GM12878 (cell line): Measurements from ENCODE around the gene FAM221A. TPM values are rescaled to one million over a fixed set of nuclear protein-coding genes. Genes with fewer than 3 reads are reported as not detected.

Experiments used
- ATAC-seq: fragments of 200-7000 bp; cut with Tn5 transposase; 3 replicates; pipeline ENCODE4 v1.9.1; 2020; ENCODE audit warnings: mild to moderate bottlenecking, moderate library complexity
- BruUV-seq: library from RNA; stranded (reverse); fragments of 400-500 nt; replicated peaks from 2 replicates; lab custom pipeline; 2021; lab: Mats Ljungman, UMichigan
- CTCF ChIA-PET: fragments of 300-600 bp; sonication (Branson Sonifier 250); formaldehyde crosslinking; extraction: SDS; loops from one replicate; lab custom pipeline; 2021; ENCODE audit warnings: inconsistent platforms; lab: Yijun Ruan, JAX
- POLR2A ChIA-PET: fragments of 350-600 bp; formaldehyde crosslinking; extraction: SDS; loops from one replicate; lab custom pipeline; 2021; ENCODE audit warnings: inconsistent platforms; lab: Charles Lee
- RAD21 ChIA-PET: fragments of 300-600 bp; sonication (Branson Sonifier 250); formaldehyde crosslinking; loops from one replicate; lab custom pipeline; 2023; ENCODE audit warnings: antibody characterized with exemption; ENCODE audit not compliant: unreplicated experiment; lab: Charles Lee
- SMC1A ChIA-PET: fragments of 300-600 bp; sonication (Branson Sonifier 250); formaldehyde crosslinking; loops from one replicate; lab custom pipeline; 2023; ENCODE audit not compliant: unreplicated experiment, uncharacterized antibody; lab: Charles Lee
- DNase-seq: peaks from one replicate; pipeline ENCODE4 v3.0.0-alpha.2; 2011; ENCODE audit warnings: low read depth, low spot score
- FAIRE-seq: peaks from 3 replicates; lab custom pipeline; 2011; peaks lifted over from hg19 to GRCh38; lab: Jason Lieb, UNC
- H2AFZ ChIP-seq: 2 replicates; pipeline ENCODE4 v1.6.0; 2011; ENCODE audit warnings: low read depth, low read length, control low read depth; ENCODE audit not compliant: control insufficient read depth
- H3K27ac ChIP-seq: 2 replicates; pipeline ENCODE4 v1.5.1; 2011; ENCODE audit warnings: control low read depth; ENCODE audit not compliant: control insufficient read depth, insufficient read depth
- H3K27me3 ChIP-seq, 2 experiments: replicated peaks in 1 of 2; 2 replicates each; pipeline versions ENCODE4 v1.6.0 to v1.6.1; 2011; ENCODE audit warnings: low read length in 1 of 2; ENCODE audit not compliant: control insufficient read depth in 2 of 2, insufficient read depth in 2 of 2
- H3K36me3 ChIP-seq, 2 experiments: 2 replicates each; pipeline ENCODE4 v1.5.1; 2011; ENCODE audit warnings: low read length in 1 of 2; ENCODE audit not compliant: control insufficient read depth in 2 of 2, insufficient read depth in 2 of 2
- H3K4me1 ChIP-seq: 2 replicates; pipeline ENCODE4 v1.6.1; 2011; ENCODE audit warnings: mild to moderate bottlenecking, low read length, moderate library complexity, mixed read lengths; ENCODE audit not compliant: control insufficient read depth, insufficient read depth
- H3K4me2 ChIP-seq: 2 replicates; pipeline ENCODE4 v1.6.0; 2011; ENCODE audit warnings: control low read depth; ENCODE audit not compliant: control insufficient read depth, insufficient read depth
- H3K4me3 ChIP-seq: fragments of 200-600 bp; sonication (generic); 2 replicates; pipeline ENCODE4 v1.5.1; 2016
- H3K79me2 ChIP-seq: 2 replicates; pipeline ENCODE4 v1.6.0; 2011; ENCODE audit warnings: low read length; ENCODE audit not compliant: control insufficient read depth, insufficient read depth
- H3K9ac ChIP-seq: 2 replicates; pipeline ENCODE4 v1.8.0; 2011; ENCODE audit warnings: low read length, control low read depth, mixed read lengths; ENCODE audit not compliant: control insufficient read depth, insufficient read depth
- H3K9me3 ChIP-seq: replicated peaks from 3 replicates; pipeline ENCODE4 v1.5.1; 2011; ENCODE audit warnings: mild to moderate bottlenecking, low read length; ENCODE audit not compliant: control insufficient read depth, insufficient read depth
- H4K20me1 ChIP-seq: 2 replicates; pipeline ENCODE4 v1.6.0; 2011; ENCODE audit not compliant: control insufficient read depth, insufficient read depth
- ZBED1 ChIP-seq: IDR thresholded peaks from 2 replicates; pipeline ENCODE4 v1.6.1; 2016; ENCODE audit warnings: borderline replicate concordance
- ZZZ3 ChIP-seq: IDR thresholded peaks from 2 replicates; pipeline ENCODE4 v1.6.1; 2011; ENCODE audit warnings: low read depth; ENCODE audit not compliant: control insufficient read depth, insufficient read length
- WGBS: methylation state at CpG from one replicate; pipeline ENCODE4 v1.1.6; 2016; ENCODE audit warnings: low lambda C conversion rate; ENCODE audit not compliant: insufficient replicate concordance, insufficient coverage; ENCODE audit errors: missing lambda C conversion rate; 5-methylcytosine and 5-hydroxymethylcytosine counted together
- in situ Hi-C: fragments of 300-500 bp; cut with MboI; formaldehyde crosslinking; loops from 9 replicates; pipeline ENCODE4 v1.14.3; 2018; ENCODE audit warnings: mixed read lengths
- intact Hi-C: fragments of 100-400 bp; cut with micrococcal nuclease; formaldehyde crosslinking; loops from one replicate; pipeline ENCODE4 v1.14.2; 2022; ENCODE audit not compliant: unreplicated experiment
- polyA plus RNA-seq, 11 experiments: library from polyadenylated mRNA; depleted of rRNA in 4 of 11; unstranded in 6 of 11; stranded (reverse) in 5 of 11; fragments of >200 nt; fragmentation: Nextera tagmentation in 4 of 11; fragmentation: Illumina TruSeq in 1 of 11; extraction: Ambion mirVana in 4 of 11; extraction: Trizol in 1 of 11; gene quantifications; 1 replicate in 1 of 11; 2 replicates in 10 of 11; pipeline versions ENCODE4 v1.2.1 to v1.2.3, GENCODE V29; 2011 to 2016; ENCODE audit warnings: inconsistent platforms in 2 of 11, missing spikeins in 2 of 11, low read depth in 1 of 11
- total RNA-seq, 4 experiments: library from RNA; depleted of rRNA in 3 of 4; stranded (reverse); fragments of >200 nt in 3 of 4; fragmentation: Illumina TruSeq in 1 of 4; extraction: Trizol in 1 of 4; gene quantifications; 2 replicates each; pipeline versions ENCODE4 v1.2.1 to v1.2.3, GENCODE V29; 2013 to 2021

Gene FAM221A
- total and polyA plus RNA-seq, 10 of the 15 experiments (the other 5 are each of a cell fraction or from before 2014, with no cell fraction given) = 6.3 to 16.7 (median 9.7) TPM

GRCh38 chr7:23709081-23709750, 29.2 kb downstream of the FAM221A start:
- ChIA-PET POLR2A (no interaction called here), CTCF (interaction anchor here (0.9 to 13.5 kb wide), 15 partner anchors 9 to 623 kb away, joined by 3 to 264 read pairs (median 4); partner anchors contain the start of gene CCDC126), RAD21 (interaction anchor here (0.9 to 7.4 kb wide), 8 partner anchors 8 to 351 kb away, joined by 3 to 129 read pairs (median 3); no protein-coding TSS in a partner anchor), SMC1A (interaction anchor here (0.5 to 8.1 kb wide), 17 partner anchors 11 to 433 kb away, joined by 3 to 170 read pairs (median 4); no protein-coding TSS in a partner anchor)
- ATAC-seq = no peak
- Histone ChIP-seq H3K9ac (no peak overlapping the region), H3K4me1 (no peaks in the 10 kb centered on the region), H4K20me1 (no peaks in the 10 kb centered on the region), H3K4me2 (no peak overlapping the region), H3K27ac (no peak overlapping the region), H3K27me3 (no peaks in the 10 kb centered on the region), H3K9me3 (no peaks in the 10 kb centered on the region; the same call in 2 of the 3 replicates), H3K36me3 (peaks cover under 1 to 2% of the 10 kb centered on the region in 2 experiments; a peak in 3 of 4 replicates), H3K79me2 (no peaks in the 10 kb centered on the region), H3K4me3 (no peak overlapping the region), H2AFZ (no peak overlapping the region)
- no peak for FAIRE-seq
- 70% methylated on average over 7 of the region's 7 CpGs for WGBS
- intact Hi-C loops (no loop called here), in situ Hi-C loops (loop anchor here (5.0 kb wide), 1 partner anchor 137 kb away; no protein-coding TSS in a partner anchor)
- BruUV-seq = no TSS peak
- no peak for TF ChIP-seq ZBED1
- no peak for DNase-seq

DNA sequence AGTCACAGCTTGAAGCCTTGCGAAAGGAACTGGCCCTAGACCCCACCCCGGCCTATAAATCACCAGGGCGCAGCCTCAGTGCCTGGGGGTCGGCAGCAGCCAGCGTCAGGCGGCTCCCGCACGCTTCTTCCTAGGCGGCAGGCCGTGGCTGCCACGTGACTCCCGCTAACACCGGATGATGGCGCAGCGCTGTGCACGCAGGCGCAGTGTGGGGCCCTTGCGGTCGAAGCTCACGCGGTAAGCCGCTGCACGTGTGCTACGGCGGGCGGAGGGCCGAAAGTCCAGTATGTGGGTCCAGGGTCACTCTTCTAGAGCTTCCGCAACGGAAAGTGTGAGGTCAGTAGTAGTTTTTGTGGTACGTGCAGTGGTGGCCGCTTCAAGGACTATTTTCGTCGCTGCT, 30.0 kb downstream of the FAM221A start, which contains the start of gene STK31:
TSS of gene STK31 (plus strand) at position 220 of the 400 bp plus-strand sequence. CDS start at position 287, 67 bp downstream.
- Histone ChIP-seq H3K4me2 (no peak within 1 kb of the TSS), H3K79me2 (no peaks in the 10 kb centered on the region), H3K27ac (no peak within 1 kb of the TSS), H3K9ac (no peak within 1 kb of the TSS), H3K27me3 (no peaks in the 10 kb centered on the region), H4K20me1 (no peaks in the 10 kb centered on the region), H2AFZ (no peak within 1 kb of the TSS), H3K9me3 (no peaks in the 10 kb centered on the region; the same call in 2 of the 3 replicates), H3K4me3 (no peak within 1 kb of the TSS), H3K4me1 (no peaks in the 10 kb centered on the region), H3K36me3 (peaks cover 0 to 2% of the 10 kb centered on the region in 2 experiments; a peak in 1 of 4 replicates)
- FAIRE-seq (no peak), ATAC-seq (no peak), DNase-seq (no peak)
- CTCF ChIA-PET = interaction anchor here (0.9 to 13.5 kb wide), 15 partner anchors 8 to 624 kb away, joined by 3 to 264 read pairs (median 4); partner anchors contain the start of gene CCDC126
- intact Hi-C loops = loop anchor here (5.0 kb wide), 1 partner anchor 438 kb away; no protein-coding TSS in a partner anchor
- no peak for TF ChIP-seq ZZZ3
- POLR2A ChIA-PET = no interaction called here
- SMC1A ChIA-PET = interaction anchor here (0.8 to 8.1 kb wide), 12 partner anchors 11 to 434 kb away, joined by 3 to 170 read pairs (median 4); no protein-coding TSS in a partner anchor
- 93% methylated on average over 30 of the region's 33 CpGs for WGBS
- no TSS peak for BruUV-seq
- in situ Hi-C loops = loop anchor here (5.0 kb wide), 1 partner anchor 138 kb away; no protein-coding TSS in a partner anchor
- RAD21 ChIA-PET = interaction anchor here (0.9 to 7.4 kb wide), 9 partner anchors 8 to 352 kb away, joined by 3 to 129 read pairs (median 3); no protein-coding TSS in a partner anchor
